ENCODE results near the gene UBQLN4. TPM values are rescaled to one million over a fixed set of nuclear protein-coding genes. Genes with fewer than 3 reads are reported as not detected.

UBQLN4 gene
- total and polyA plus RNA-seq, 2 of the 4 experiments (the other 2 are of a cell fraction), result 8.8 to 21.6 TPM

DNA sequence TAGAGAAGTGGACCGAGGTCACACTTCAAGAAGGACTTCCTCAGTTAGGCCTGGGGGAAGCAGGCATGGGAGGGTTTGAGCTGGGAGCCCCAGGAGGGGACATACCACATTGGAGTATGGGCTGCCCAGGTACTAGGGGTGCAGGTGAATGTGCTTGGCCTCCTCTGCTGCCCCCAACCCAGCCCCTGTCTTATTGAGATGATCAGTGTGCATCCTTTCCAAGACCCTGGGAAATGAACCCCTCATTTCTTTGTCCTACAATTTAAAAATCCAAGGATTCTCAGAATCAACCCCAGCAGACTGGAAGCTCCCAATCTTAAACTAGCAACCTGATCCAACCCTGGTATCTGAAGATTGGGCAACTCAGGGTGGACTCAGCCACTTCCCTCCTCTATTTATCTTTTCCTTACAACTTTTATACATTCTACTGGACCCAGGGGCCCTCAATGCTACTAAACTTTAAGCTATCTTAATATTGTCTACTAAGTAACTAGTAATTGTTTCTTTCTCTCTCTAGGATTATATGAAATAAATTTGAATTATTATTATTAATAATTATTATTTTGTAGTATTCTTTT is 19.6 kb upstream of the UBQLN4 start:
- no peak overlapping the region for H2BK15ac ChIP-seq (ENCODE audit: low read depth, low read length)
- H2BK5ac ChIP-seq (ENCODE audit: low read depth, low read length, poor library complexity, severe bottlenecking), result no peak overlapping the region
- no peak overlapping the region for H3K56ac ChIP-seq (ENCODE audit: extremely low read depth, insufficient read depth, low read length)
- no peak overlapping the region for H4K8ac ChIP-seq (ENCODE audit: low read depth in 2 of 2, low read length in 2 of 2)
- peak; percentile 60 for ATAC-seq (ENCODE audit: low read depth)
- H3K4me3 ChIP-seq (ENCODE audit: insufficient read depth, low read depth, low read length), result no peak overlapping the region
- no peaks in the 10 kb centered on the region for H3K27me3 ChIP-seq (ENCODE audit: control insufficient read depth, insufficient read depth, low read length)
- no peak overlapping the region for H3K14ac ChIP-seq (replicated peaks; ENCODE audit: low read depth, low read length)
- no peak overlapping the region for H4K5ac ChIP-seq (ENCODE audit: low read depth, low read length)
- no peak overlapping the region for H2AK9ac ChIP-seq (replicated peaks; ENCODE audit: low read depth, low read length, poor library complexity)
- H3K9me3 ChIP-seq (ENCODE audit: control insufficient read depth, insufficient read depth, low read length), result no peaks in the 10 kb centered on the region
- H2BK20ac ChIP-seq (ENCODE audit: low read depth, low read length), result no peak overlapping the region
- H3K4me1 ChIP-seq (ENCODE audit: control insufficient read depth, insufficient read depth, low read length), result peaks cover 22% of the 10 kb centered on the region
- peak overlapping the region; percentile 27; the same call in 1 of the 2 replicates for H3K23ac ChIP-seq (ENCODE audit: low read depth, low read length)
- DNase-seq, result no peak
- intact Hi-C loops (cut with micrococcal nuclease), result no loop called here
- CTCF ChIA-PET, result no interaction called here
- no peak overlapping the region for H3K4ac ChIP-seq (ENCODE audit: low read depth, low read length)
- TF ChIP-seq, protein P1, sequence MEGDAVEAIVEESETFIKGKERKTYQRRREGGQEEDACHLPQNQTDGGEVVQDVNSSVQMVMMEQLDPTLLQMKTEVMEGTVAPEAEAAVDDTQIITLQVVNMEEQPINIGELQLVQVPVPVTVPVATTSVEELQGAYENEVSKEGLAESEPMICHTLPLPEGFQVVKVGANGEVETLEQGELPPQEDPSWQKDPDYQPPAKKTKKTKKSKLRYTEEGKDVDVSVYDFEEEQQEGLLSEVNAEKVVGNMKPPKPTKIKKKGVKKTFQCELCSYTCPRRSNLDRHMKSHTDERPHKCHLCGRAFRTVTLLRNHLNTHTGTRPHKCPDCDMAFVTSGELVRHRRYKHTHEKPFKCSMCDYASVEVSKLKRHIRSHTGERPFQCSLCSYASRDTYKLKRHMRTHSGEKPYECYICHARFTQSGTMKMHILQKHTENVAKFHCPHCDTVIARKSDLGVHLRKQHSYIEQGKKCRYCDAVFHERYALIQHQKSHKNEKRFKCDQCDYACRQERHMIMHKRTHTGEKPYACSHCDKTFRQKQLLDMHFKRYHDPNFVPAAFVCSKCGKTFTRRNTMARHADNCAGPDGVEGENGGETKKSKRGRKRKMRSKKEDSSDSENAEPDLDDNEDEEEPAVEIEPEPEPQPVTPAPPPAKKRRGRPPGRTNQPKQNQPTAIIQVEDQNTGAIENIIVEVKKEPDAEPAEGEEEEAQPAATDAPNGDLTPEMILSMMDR (conservative IDR thresholded peaks at IDR 0.05; ENCODE audit: low read depth, low read length), result no peak
- TF ChIP-seq CEBPB (IDR thresholded peaks at IDR 0.05; ENCODE audit: low read depth, low read length), result peak; percentile 76
- H3K9me1 ChIP-seq (ENCODE audit: insufficient read depth, low read length), result peaks cover 16% of the 10 kb centered on the region
- no peak overlapping the region for H2AK5ac ChIP-seq (ENCODE audit: low read depth, low read length)
- BruUV-seq (replicated peaks), result TSS peak; percentile 59
- dilution Hi-C loops (cut with HindIII; ENCODE audit: low sequenced_read_pairs, unreplicated experiment), result no loop called here
- WGBS, 2 experiments (ENCODE audit: extremely low coverage in 2 of 2, insufficient read length in 1 of 2), result no CpG with 5 or more reads among the region's 1 CpG
- H2AFZ ChIP-seq (replicated peaks; ENCODE audit: low read length, poor library complexity), result no peak overlapping the region
- H3K27ac ChIP-seq (ENCODE audit: insufficient read depth, low read length), result no peak overlapping the region; the same call in 1 of the 2 replicates
- H3K4me2 ChIP-seq (ENCODE audit: low read depth, low read length), result peak overlapping the region; percentile 66; the same call in 1 of the 2 replicates
- in situ Hi-C loops (cut with MboI; ENCODE audit: low sequenced_read_pairs), result no loop called here
- peaks cover 35% of the 10 kb centered on the region for H3K36me3 ChIP-seq (ENCODE audit: control insufficient read depth, insufficient read depth, low read length)
- peaks cover 20 to 47% of the 10 kb centered on the region in 2 experiments; a peak in 3 of 4 replicates for H3K79me1 ChIP-seq (ENCODE audit: low read depth in 1 of 2, low read length in 2 of 2)
- H4K20me1 ChIP-seq (ENCODE audit: insufficient read depth, low read length), result peaks cover 35% of the 10 kb centered on the region
- H3K18ac ChIP-seq (ENCODE audit: low read depth, low read length), result no peak overlapping the region
- no peak overlapping the region for H4K91ac ChIP-seq (ENCODE audit: insufficient read depth, low read depth, low read length)
- H2BK120ac ChIP-seq (ENCODE audit: low read depth, low read length), result no peak overlapping the region
- POLR2A ChIA-PET (ENCODE audit: unreplicated experiment), result no interaction called here
- H3K9ac ChIP-seq (ENCODE audit: low read depth, low read length), result no peak overlapping the region
